ENCODE data around the gene SYMPK. TPM values are rescaled to one million over a fixed set of nuclear protein-coding genes. Genes with fewer than 3 reads are reported as not detected.
A peak's percentile ranks its signal among the peaks of the same experiment; 100 is the strongest.
"Not testable (repeated sequence)": the region's sequence is repeated elsewhere in the genome, so short reads cannot be mapped to it uniquely, and the experiment has no call there.

The SYMPK gene
- polyA plus RNA-seq (ENCODE audit: insufficient read length), result 34.5 TPM

DNA sequence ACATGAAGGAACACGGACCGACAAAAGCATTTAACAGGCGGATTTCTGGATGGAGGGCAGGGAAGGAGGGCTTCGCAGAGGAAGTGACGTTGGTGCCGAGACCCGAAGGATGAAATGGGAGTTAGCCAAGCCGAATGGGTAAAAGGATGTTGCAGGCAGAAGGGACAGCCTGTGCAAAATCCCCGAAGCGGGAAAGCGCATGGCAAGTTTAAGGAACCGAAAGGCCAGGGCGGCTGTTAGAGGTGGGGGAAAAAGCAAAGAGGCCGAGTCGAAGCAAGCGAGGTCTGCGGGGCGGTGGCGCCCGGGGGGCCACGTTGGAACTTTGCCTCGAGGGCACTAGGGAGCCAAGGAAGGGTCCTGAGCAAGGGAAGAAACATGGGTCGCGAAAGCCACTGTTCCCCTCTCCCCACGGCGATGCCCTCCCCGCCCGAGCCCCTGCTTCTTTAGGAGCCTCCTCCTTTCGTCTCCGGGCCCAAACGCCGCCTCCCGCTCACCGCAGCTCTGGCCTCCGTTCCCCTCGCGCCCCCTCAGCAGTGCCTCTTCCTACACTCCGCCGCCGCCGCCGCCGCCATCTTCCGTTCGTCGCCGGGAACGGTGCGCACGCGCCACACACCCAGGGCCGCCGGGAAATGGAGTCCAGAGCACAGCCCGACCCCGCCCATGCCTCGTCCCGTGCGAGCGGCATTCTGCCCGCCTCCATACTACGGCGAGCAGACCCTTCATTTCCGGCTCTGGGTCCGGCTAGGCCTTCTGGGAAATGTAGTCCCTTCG is at the start of gene SYMPK:
Gene SYMPK, minus strand, starts transcription at position 584 of the 771 bp plus-strand sequence. CDS start 8,652 bp downstream, outside the sequence.
- DNase-seq (ENCODE audit: low read depth), result peak; percentile 97

DNA sequence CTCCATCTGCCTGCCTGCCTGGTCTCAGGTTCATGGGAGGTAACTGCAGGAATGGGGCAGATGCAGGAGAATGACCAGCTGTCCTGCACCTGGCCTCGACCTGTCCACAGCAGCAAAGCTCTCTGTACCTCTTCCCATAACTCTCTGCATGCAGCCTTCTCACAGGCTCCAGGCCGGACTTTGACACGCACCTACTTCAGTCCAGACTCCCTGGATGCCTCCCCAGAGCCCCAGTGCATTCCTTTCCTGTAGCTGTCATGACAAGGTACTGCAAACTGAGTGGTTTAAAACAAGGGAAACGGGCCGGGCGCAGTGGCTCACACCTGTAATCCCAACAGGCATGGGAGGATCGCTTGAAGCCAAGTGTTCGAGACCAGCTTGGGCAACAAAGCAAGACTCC is 48.3 kb upstream of the SYMPK start:
- DNase-seq (ENCODE audit: low read depth), result no peak

DNA sequence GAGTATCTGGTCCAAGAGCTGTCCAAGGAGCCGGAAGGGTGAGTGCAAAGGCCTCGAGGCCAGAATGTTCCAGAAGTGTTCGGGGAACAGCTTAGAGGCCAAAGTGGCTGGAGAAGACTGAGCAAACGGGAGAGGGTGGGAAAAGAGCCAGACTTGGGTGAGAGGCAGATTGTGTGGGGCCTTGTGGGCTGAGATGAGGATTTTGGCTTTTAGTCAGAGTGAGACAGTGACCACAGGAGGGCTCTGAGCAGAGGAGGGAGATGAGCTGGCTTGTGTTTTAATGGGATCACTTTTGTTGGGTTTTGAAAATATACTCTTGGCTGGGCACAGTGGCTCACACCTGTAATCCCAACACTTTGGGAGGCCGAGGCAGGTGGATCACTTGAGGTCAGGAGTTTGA is 46.0 kb upstream of the SYMPK start:
- DNase-seq (ENCODE audit: low read depth), result no peak

DNA sequence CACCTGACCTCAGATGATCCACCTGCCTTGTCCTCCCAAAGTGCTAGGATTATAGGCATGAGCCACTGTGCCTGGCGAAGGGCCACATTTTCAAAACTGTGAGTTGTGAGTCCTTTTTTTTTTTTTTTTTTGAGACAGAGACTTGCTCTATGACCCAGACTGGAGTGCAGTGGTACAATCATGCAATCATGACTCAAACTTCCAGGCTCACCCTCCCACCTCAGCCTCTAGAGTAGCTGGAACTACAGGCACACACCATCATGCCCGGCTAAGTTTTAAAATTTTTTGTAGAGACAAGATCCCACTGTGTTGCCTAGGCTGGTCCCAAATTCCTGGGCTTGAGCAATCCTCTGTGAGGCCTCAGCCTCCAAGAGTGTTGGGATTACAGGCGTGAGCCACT is 43.3 kb upstream of the SYMPK start:
- no peak for DNase-seq (ENCODE audit: low read depth)

DNA sequence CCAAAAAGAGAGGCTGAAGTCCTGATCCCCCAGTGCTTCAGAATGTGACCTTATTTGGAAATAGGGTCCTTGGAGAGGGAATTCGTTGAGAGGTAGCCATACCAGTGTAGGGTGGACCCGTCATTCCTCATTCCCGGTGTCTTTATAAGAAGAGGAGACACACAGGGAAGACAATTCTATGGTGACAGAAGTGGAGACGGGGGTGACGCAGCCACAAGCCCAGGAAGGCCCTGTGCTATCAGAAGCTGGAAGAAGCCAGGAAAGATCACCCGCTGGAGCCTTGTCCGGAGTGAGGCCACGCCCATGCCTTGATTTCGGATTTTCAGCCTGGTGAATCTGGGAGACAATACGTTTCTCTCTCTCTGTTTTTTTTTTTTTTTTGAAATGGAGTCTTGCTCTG is 42.1 kb upstream of the SYMPK start:
- DNase-seq (ENCODE audit: low read depth), result no peak

DNA sequence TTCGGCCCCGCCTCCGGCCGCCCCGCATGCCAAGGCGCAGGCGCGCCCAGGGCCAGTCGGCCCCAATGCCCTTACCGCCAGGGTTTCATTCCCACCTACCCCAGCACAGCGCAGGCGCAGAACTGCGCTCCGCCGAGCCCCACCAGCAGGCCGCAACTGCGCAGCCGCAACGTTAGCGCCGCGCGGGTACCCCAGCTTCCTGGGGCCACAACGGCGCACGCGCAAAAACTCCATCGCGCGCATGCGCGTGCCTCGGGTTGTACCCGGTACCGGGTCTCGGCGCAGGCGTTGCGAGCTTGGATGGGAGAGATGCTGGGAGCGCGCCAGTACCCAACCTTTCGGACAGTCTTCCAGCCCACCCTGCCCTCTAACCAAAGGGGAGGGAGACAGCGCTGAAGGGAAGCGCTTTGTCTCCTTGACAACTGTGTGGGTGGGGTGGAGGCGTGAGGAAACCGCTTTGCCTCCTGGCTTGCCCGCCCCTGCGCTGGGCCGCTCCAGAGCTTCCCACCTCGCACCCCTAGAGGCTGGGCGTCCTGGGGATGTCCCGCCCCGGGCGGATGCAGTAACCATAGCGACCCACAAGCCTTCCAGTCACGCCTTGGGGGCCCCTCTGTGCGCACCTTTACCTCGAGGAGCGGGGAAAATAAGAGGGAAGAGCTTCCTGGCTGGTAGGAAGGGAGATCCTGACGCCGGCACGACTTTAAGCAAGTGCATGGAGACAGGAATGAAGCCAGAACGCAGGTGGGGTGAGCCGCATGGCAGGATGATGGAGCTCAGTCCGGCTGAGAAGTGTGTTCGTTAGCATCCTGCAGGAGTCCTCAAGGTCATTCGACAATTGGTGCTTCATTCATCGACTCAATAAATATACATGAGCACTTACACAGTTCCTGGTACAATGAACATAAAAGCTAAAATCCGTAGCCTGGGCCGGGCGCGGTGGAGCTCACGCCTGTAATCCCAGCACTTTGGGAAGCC is 40.0 kb upstream of the SYMPK start:
- DNase-seq (ENCODE audit: low read depth), result peak; percentile 94

DNA sequence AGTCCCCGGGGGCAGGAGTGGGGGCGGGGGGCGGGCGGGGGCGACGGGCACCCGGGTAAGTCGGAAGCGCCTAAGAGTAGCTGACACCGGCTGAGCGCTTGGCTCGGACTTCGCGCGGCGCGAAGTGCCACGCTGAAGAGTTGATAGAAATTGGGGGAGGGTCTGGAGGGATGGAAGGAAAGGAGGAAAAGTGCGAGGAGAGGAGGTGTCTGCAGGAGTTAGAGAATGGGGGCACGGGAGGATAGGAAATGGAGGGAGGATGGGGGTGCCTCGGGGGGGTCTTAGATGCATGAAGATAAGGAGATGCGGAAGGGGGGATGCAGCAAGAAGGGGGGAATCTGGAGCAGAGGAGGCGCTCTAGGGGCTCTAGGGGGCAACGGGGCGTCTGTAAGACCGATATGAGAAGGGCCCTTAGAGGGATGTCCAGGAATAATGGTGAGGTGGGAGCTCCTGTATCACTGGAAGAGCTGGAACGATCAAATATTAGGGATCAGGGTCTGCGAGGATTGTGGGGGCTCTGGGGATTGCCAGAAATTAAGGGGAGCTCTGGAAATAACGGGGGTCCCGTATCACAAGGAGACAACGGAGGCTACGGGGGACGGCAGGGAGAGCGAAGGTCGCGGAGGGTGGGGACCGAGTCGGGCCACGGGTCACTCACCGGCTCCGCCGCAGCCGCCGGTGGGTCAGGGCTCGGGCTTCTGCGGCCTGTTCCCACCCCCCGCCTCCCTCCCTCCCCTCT is 39.1 kb upstream of the SYMPK start, which contains the start of gene MYPOP:
Gene MYPOP, minus strand, starts transcription at position 702 of the 739 bp plus-strand sequence. CDS start 840 bp downstream, outside the sequence.
- no peak for DNase-seq (ENCODE audit: low read depth)

DNA sequence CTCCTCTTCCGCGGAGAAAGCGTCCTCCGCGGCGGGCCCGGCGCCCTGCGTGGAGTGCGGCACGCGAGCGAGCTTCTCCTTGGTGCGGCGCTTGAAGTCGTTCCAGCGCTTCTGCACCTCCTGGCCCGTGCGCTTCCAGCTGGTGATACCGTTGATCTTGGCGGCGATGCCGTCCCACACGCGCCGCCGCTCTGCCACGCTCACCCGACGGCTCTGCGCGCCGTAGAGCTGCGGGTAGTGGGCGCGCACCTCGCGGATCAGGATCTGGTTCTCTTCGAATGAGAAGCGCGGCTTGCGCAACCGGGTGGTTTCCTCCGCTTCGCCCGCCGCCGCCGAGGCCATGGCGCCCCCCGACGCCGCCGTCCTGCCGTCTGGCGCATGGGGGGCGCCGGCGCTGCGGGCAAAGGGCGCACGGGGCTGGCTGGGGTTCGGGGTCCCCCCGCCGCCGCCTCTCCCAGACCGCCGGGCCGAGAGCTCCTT is 38.5 kb upstream of the SYMPK start:
- no peak for DNase-seq (ENCODE audit: low read depth)

DNA sequence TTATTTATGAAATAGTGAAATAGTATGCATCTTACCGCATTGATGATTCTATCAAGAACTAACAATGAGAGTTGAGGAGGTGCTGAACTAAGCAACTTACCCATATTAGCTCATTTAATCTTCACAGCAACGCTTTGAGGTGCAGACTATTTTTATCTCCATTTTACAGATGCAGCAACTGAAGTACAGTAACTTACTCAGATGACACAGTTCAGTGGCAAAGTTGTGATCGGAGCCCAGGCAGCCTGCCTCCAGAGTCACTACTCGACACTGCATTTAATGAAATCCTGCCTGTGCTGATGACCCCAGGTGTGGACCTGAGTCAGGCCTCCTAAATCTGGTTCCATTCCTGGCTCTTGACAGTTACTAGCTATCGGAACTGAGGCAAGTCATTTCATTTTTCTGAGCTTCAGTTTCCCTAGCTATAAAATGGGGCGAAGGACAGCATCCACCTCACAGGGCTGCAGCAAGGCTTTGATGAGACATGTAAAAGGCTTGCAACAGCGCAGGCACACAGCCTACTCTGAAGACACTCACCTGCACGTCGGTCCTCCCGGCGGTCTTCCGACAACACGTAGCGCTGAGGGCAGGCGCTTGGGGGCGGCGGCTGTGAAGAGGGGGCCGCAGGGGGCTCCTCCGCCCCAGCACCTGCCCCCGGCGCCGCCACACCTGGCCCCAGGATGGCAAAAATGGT is 37.9 kb upstream of the SYMPK start:
- no peak for DNase-seq (ENCODE audit: low read depth)

DNA sequence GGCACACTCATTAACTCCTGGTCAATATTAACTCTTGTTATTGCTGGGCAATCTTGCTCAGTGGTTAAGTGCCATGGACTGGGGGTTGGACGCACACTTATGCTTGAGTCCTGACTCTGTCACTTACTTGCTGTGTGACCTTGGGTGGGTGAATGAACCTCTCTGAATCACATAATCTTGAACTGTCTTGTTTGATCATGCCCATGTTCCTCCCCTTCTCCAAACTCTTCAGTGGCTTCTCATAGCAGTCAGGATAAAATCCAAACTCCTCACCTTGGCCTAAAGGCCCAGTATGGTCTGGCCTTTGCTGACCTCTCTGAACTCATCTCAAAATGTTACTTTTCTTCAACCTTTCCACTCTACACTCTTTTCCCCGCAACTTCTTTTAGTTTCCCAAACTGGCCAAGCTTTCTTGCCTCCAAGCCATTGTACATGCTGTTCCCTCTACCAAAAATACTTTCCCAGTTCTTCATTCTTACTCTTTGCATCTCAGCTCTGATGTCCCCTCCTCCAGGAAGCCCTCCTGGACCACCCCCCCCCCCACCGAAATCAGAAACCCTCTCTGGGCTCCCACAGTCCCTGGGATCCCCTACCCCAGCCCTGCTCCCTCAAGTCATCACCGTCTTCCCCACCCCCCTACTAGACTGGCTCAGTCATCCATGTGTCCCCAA is 37.1 kb upstream of the SYMPK start:
- DNase-seq (ENCODE audit: low read depth), result no peak

DNA sequence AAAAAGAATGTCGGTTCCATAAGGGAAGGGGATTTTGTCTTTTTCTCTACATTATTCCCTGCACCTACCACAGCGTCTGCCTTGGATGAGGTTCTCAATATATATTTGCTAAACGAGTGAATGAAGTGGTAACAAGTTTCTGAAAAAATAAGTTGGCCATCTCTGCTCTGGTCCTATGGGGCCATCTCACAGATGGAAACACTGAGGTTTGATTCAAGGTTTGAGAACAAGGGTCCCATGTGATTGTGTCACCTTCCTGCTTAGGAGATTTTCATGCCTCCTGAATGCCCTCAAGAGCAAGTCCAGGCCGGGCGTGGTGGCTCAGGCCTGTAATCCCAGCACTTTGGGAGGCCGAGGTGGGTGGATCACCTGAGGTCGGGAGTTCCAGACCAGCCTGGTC is 36.3 kb upstream of the SYMPK start:
- no peak for DNase-seq (ENCODE audit: low read depth)

DNA sequence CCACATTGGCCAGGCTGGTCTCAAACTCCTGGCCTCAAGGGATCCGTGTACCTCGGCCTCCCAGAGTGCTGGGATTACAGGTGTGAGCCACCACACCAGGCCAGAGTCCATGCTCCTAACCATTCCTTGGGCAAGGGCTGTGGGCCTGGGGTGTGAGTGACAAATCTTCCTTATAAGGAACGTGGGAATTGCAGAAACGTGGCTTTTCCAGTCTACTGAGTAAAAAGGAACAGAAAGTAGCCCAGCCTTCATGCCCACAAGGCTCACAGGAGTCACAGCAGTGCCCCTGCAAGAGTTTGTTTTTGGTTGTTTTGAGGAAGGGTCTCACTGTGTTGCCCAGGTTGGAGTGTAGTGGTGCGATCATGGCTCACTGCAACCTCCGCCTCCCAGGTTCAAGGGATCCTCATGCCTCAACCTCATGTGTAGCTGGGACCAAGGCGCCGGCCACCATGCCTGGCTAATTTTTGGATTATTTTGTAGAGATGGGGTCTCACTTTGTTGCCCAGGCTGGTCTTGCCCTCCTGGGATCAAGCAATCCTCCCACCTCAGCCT is 34.4 kb upstream of the SYMPK start:
- no peak for DNase-seq (ENCODE audit: low read depth)

DNA sequence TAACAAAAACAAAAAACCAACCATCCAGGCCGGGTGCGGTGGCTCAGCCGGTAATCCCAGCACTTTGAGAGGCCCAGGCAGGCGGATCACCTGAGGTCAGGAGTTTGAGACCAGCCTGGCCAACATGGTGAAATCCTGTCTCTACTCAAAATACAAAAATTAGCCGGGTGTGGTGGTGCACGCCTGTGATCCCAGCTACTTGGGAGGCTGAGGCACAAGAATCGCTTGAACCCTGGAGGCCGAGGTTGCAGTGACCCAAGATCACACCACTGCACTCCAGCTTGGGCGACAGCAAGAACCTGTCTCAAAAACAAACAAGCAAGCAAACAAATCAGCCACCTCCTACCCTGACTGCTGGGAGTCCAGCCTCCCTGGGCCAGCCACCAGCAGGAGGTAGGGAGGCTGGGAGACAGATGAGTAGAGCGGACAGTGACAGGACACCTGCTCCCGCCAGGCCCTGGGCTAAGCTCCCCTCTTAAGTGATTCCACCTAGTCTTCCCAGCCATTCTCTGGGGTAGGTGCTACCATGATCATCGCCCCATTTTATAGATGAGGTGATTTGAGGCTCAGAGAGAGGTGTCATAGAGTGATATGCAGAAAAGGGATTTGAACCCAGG is 33.1 kb upstream of the SYMPK start:
- DNase-seq (ENCODE audit: low read depth), result not testable (repeated sequence)

DNA sequence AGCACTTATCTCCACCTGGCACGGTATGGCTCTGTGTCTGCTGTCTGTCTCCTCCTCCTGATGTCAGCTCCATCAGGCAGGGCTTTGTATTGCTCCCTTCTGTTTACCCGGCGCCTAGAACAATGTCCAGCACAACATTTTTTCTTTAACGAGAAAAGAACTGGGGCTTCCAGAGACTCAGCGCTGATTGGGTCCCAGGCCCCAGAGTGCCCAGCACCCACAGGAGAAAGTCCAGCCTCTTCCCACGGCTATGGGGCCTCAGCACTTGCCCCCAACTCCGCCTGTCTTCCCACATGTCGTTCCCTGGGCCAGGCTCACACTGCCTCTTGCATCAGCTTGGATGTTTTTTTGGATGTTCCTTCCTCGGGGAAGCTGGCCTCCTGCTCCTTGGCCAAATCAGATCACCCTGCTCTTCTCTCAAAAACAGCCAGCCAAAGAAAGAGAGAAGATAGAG is 32.6 kb upstream of the SYMPK start:
- no peak for DNase-seq (ENCODE audit: low read depth)

DNA sequence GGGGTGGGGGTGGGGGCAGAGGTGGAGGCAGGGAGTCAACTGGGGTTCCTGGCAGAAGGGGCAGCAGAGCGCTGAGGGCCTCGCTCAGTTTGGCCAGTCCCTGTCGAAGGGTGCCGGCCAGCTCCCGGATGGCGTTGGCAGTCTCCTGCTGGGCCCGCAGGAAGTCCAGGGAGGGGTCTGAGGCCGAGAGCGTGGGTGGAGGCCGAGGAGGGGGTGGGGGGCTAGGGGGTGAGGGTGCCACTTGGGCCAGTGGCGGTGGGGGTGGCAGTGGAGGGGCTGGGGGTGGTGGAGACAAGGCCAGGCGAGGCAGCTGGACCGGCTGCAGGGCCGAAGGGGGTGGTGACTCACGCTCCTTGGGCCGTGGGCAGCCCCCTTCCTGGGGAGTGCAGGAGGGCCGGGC is 27.9 kb upstream of the SYMPK start:
- no peak for DNase-seq (ENCODE audit: low read depth)

DNA sequence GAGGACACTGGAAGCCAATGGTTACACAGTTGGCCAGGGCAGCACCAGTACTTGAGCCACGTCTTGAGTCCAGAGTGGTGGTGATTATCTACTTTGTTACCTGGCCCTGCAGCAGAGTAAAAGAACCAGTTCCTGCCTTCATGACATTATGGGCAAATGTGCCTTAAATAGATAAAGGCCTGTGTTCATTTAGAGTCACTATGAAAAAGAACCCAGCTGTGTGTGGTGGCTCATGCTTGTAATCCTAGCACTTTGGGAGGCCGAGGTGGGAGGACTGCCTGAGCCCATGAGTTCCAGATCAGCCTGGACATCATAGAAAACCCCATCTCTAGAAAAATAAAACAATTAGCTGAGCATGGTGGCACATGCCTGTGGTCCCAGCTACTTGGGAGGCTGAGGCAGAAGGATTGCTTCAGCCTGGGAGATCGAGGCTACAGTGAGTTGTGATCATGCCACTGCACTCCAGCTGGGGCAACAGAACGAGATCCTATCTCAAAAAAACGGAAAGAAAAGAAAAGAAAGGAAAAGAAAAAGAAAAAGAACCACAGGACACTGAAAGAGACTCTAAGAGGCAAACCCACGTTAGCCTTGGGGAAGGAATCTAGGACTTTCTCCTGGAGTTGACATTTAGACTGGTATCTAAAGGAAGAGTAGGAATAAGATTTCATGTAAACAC is 26.4 kb upstream of the SYMPK start:
- DNase-seq (ENCODE audit: low read depth), result no peak

DNA sequence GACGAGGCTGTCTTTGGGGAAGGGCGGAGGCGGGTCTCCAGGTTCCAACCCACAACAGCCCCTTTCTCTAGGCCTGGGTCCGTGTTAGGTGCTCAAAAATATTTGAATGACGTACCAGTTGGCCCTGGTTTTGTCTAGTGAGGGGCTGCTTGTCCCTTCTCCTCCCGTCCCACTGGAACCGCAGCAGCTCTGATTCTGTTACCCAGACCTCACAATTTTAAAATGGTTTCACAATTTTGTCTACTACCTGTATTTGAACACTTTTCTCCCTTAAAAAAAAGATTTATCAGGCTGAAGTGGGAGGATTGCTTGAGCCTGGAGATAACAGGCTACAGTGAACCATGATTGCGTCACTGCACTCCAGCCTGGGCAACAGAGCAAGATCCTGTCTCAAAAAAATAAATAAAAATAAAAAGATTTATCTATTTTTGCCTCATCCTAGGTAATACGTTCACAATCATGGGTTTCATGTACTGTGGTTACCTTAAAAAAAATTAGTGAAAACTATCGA is 24.3 kb upstream of the SYMPK start:
- no peak for DNase-seq (ENCODE audit: low read depth)

DNA sequence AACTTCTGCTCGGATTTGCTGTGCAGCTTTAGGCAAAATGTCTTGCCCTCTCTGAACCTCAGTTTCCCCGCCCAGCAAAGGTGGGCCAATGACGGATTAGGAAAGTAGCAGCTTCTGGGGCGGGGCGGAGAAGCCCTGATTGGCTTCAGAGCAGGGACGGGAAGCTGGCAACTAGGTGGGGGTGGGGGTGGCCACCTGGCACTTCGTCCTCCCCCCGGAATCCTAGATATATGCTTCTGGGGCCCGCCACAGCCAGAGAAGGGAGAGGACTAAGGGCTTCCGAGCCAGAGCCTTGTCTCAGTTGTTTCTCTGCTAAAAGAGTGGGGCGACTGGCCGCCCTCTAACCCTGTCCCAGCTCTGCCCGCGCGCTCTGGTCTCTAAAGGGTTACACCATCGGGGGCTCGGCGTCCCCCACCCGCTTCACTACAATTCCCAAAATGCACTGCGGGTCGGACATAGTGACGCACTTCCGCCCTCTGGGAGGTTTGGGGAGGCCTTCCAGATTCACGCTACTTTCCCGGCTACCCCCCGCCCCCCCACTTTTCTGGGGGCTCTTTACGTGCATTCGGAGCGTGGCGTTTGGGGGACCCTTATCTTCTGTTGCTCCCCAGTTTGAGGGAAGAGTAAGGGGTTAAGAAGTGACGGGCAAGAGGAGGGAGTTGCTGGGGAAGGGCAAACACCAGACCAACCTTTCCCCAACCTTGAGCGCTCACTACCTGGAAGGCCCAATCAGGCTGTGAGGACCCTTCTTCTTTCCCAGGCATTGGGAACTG is 23.7 kb upstream of the SYMPK start:
- peak; percentile 79 for DNase-seq (ENCODE audit: low read depth)

Data from forelimb muscle (tissue), 1 donor.